SK-N-SH treated with all-trans-retinoic acid at 6 μM for 48 hours (cell line): ENCODE measurements around the gene MIDN.
"Not testable (repeated sequence)": the region's sequence is repeated elsewhere in the genome, so short reads cannot be mapped to it uniquely, and the experiment has no call there.

ENCODE experiments used
- ATAC-seq: fragments of 200-7000 bp; cut with Tn5 transposase; 3 replicates; pipeline ENCODE4 v1.9.1; 2020; ENCODE audit warnings: mild to moderate bottlenecking, moderate library complexity
- ARNTL ChIP-seq: fragments of 450-650 bp; formaldehyde crosslinking; IDR thresholded peaks from 2 replicates; pipeline ENCODE4 v1.5.0; 2020; ENCODE audit warnings: low read depth, mild to moderate bottlenecking, moderate library complexity, borderline replicate concordance
- BACH2 ChIP-seq: fragments of 250-450 bp; sonication (Bioruptor Pico); IDR thresholded peaks from 2 replicates; pipeline ENCODE4 v1.9.0; 2021; ENCODE audit warnings: mild to moderate bottlenecking, borderline replicate concordance
- CSDC2 ChIP-seq: fragments of 250-450 bp; sonication (Bioruptor Pico); IDR thresholded peaks from 2 replicates; pipeline ENCODE4 v1.5.0; 2020; ENCODE audit warnings: mild to moderate bottlenecking, moderate library complexity
- ESRRG ChIP-seq: fragments of 250-450 bp; sonication (Bioruptor Pico); IDR thresholded peaks from 2 replicates; pipeline ENCODE4 v1.6.1; 2021; ENCODE audit warnings: mild to moderate bottlenecking
- GLIS3 ChIP-seq: fragments of 250-450 bp; sonication (Bioruptor Pico); IDR thresholded peaks from 2 replicates; pipeline ENCODE4 v1.5.0; 2020; ENCODE audit warnings: mild to moderate bottlenecking, moderate library complexity
- ISL1 ChIP-seq: fragments of 250-450 bp; sonication (Bioruptor Pico); IDR thresholded peaks from 2 replicates; pipeline ENCODE4 v2.1.2; 2022; ENCODE audit warnings: mild to moderate bottlenecking, moderate library complexity
- OSR1 ChIP-seq: fragments of 250-450 bp; sonication (Bioruptor Pico); IDR thresholded peaks from 2 replicates; pipeline ENCODE4 v1.8.0; 2022; ENCODE audit warnings: moderate library complexity, mild to moderate bottlenecking, inconsistent platforms
- POU6F1 ChIP-seq: fragments of 250-450 bp; sonication (Bioruptor Pico); IDR thresholded peaks from 2 replicates; pipeline ENCODE4 v1.8.0; 2021; ENCODE audit warnings: low read depth, mild to moderate bottlenecking, moderate library complexity, borderline replicate concordance
- PPARA ChIP-seq: fragments of 250-450 bp; sonication (Bioruptor Pico); IDR thresholded peaks from 2 replicates; pipeline ENCODE4 v1.5.0; 2020; ENCODE audit warnings: mild to moderate bottlenecking, borderline replicate concordance
- SNAI2 ChIP-seq: fragments of 250-450 bp; sonication (Bioruptor Pico); IDR thresholded peaks from 2 replicates; pipeline ENCODE4 v1.5.0; 2020; ENCODE audit warnings: mild to moderate bottlenecking, moderate library complexity
- TCF4 ChIP-seq: fragments of 250-450 bp; sonication (Bioruptor Pico); IDR thresholded peaks from 2 replicates; pipeline ENCODE4 v1.8.0; 2021; ENCODE audit warnings: mild to moderate bottlenecking, moderate library complexity, borderline replicate concordance
- TOX ChIP-seq: fragments of 250-450 bp; sonication (Bioruptor Pico); IDR thresholded peaks from 2 replicates; pipeline ENCODE4 v1.8.0; 2021; ENCODE audit warnings: mild to moderate bottlenecking, moderate library complexity, borderline replicate concordance
- ZC3H10 ChIP-seq: fragments of 250-450 bp; sonication (Bioruptor Pico); IDR thresholded peaks from 2 replicates; pipeline ENCODE4 v1.5.1; 2021; ENCODE audit warnings: mild to moderate bottlenecking, moderate library complexity
- ZFP3 ChIP-seq: fragments of 250-450 bp; sonication (Bioruptor Pico); IDR thresholded peaks from 2 replicates; pipeline ENCODE4 v1.5.0; 2020; ENCODE audit warnings: mild to moderate bottlenecking, moderate library complexity
- ZFP30 ChIP-seq: fragments of 450-650 bp; formaldehyde crosslinking; IDR thresholded peaks from 2 replicates; pipeline ENCODE4 v1.5.0; 2022; ENCODE audit warnings: mild to moderate bottlenecking, moderate library complexity
- ZNF565 ChIP-seq: fragments of 450-650 bp; formaldehyde crosslinking; conservative IDR thresholded peaks from 2 replicates; pipeline ENCODE4 v1.5.0; 2020; ENCODE audit warnings: low read depth, mild to moderate bottlenecking, moderate library complexity
- ZNF70 ChIP-seq: fragments of 450-650 bp; formaldehyde crosslinking; IDR thresholded peaks from 2 replicates; pipeline ENCODE4 v1.5.0; 2020; ENCODE audit warnings: mild to moderate bottlenecking, moderate library complexity
- ZNF8 ChIP-seq: fragments of 450-650 bp; formaldehyde crosslinking; IDR thresholded peaks from 2 replicates; pipeline ENCODE4 v1.5.0; 2020; ENCODE audit warnings: mild to moderate bottlenecking, moderate library complexity
- TF ChIP-seq, protein P1 (sequence below): fragments of 250-450 bp; sonication (Bioruptor Pico); IDR thresholded peaks from 2 replicates; pipeline ENCODE4 v1.5.1; 2021; ENCODE audit warnings: mild to moderate bottlenecking, moderate library complexity
- TF ChIP-seq, protein P2 (sequence below): fragments of 250-450 bp; sonication (Bioruptor Pico); IDR thresholded peaks from 2 replicates; pipeline ENCODE4 v1.5.1; 2020; ENCODE audit warnings: low read depth, mild to moderate bottlenecking, moderate library complexity
- TF ChIP-seq, protein P3 (sequence below): fragments of 250-450 bp; sonication (Bioruptor Pico); IDR thresholded peaks from 2 replicates; pipeline ENCODE4 v1.5.0; 2020; ENCODE audit warnings: mild to moderate bottlenecking, moderate library complexity

The MIDN gene

GRCh38 chr19:1205114-1206099, 43.0 kb upstream of the MIDN start, which contains the start of gene STK11 (continued):
- TF ChIP-seq TOX (CRISPR knock-in tag) = no peak
- TF ChIP-seq TCF4 = no peak
- no peak for TF ChIP-seq ZNF70
- TF ChIP-seq, all 23 proteins: peak for 0

DNA sequence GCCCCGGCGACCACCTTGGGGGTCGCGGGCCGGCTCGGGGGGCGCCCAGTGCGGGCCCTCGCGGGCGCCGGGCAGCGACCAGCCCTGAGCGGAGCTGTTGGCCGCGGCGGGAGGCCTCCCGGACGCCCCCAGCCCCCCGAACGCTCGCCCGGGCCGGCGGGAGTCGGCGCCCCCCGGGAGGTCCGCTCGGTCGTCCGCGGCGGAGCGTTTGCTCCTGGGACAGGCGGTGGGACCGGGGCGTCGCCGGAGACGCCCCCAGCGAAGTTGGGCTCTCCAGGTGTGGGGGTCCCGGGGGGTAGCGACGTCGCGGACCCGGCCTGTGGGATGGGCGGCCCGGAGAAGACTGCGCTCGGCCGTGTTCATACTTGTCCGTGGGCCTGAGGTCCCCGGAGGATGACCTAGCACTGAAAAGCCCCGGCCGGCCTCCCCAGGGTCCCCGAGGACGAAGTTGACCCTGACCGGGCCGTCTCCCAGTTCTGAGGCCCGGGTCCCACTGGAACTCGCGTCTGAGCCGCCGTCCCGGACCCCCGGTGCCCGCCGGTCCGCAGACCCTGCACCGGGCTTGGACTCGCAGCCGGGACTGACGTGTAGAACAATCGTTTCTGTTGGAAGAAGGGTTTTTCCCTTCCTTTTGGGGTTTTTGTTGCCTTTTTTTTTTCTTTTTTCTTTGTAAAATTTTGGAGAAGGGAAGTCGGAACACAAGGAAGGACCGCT, 42.1 kb upstream of the MIDN start:
- ATAC-seq = no peak
- TF ChIP-seq ZFP30 (CRISPR knock-in tag) (no peak), TOX (CRISPR knock-in tag) (no peak), ARNTL (no peak), GLIS3 (CRISPR knock-in tag) (no peak), ZNF565 (CRISPR knock-in tag) (no peak)

GRCh38 chr19:1206864-1207450, 41.4 kb upstream of the MIDN start:
- ATAC-seq = peak; percentile 11
- TF ChIP-seq, protein P1, sequence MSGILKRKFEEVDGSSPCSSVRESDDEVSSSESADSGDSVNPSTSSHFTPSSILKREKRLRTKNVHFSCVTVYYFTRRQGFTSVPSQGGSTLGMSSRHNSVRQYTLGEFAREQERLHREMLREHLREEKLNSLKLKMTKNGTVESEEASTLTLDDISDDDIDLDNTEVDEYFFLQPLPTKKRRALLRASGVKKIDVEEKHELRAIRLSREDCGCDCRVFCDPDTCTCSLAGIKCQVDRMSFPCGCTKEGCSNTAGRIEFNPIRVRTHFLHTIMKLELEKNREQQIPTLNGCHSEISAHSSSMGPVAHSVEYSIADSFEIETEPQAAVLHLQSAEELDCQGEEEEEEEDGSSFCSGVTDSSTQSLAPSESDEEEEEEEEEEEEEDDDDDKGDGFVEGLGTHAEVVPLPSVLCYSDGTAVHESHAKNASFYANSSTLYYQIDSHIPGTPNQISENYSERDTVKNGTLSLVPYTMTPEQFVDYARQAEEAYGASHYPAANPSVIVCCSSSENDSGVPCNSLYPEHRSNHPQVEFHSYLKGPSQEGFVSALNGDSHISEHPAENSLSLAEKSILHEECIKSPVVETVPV (CRISPR knock-in tag) = no peak
- no peak for TF ChIP-seq ISL1 (CRISPR knock-in tag)
- no peak for TF ChIP-seq ESRRG (CRISPR knock-in tag)
- TF ChIP-seq, protein P2, sequence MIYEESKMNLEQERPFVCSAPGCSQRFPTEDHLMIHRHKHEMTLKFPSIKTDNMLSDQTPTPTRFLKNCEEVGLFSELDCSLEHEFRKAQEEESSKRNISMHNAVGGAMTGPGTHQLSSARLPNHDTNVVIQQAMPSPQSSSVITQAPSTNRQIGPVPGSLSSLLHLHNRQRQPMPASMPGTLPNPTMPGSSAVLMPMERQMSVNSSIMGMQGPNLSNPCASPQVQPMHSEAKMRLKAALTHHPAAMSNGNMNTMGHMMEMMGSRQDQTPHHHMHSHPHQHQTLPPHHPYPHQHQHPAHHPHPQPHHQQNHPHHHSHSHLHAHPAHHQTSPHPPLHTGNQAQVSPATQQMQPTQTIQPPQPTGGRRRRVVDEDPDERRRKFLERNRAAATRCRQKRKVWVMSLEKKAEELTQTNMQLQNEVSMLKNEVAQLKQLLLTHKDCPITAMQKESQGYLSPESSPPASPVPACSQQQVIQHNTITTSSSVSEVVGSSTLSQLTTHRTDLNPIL = no peak
- TF ChIP-seq TCF4 = no peak
- TF ChIP-seq ZFP3 = no peak
- TF ChIP-seq, protein P3, sequence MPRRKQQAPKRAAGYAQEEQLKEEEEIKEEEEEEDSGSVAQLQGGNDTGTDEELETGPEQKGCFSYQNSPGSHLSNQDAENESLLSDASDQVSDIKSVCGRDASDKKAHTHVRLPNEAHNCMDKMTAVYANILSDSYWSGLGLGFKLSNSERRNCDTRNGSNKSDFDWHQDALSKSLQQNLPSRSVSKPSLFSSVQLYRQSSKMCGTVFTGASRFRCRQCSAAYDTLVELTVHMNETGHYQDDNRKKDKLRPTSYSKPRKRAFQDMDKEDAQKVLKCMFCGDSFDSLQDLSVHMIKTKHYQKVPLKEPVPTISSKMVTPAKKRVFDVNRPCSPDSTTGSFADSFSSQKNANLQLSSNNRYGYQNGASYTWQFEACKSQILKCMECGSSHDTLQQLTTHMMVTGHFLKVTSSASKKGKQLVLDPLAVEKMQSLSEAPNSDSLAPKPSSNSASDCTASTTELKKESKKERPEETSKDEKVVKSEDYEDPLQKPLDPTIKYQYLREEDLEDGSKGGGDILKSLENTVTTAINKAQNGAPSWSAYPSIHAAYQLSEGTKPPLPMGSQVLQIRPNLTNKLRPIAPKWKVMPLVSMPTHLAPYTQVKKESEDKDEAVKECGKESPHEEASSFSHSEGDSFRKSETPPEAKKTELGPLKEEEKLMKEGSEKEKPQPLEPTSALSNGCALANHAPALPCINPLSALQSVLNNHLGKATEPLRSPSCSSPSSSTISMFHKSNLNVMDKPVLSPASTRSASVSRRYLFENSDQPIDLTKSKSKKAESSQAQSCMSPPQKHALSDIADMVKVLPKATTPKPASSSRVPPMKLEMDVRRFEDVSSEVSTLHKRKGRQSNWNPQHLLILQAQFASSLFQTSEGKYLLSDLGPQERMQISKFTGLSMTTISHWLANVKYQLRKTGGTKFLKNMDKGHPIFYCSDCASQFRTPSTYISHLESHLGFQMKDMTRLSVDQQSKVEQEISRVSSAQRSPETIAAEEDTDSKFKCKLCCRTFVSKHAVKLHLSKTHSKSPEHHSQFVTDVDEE (CRISPR knock-in tag) = no peak
- no peak for TF ChIP-seq OSR1 (CRISPR knock-in tag)
- no peak for TF ChIP-seq BACH2 (CRISPR knock-in tag)
- no peak for TF ChIP-seq ZFP30 (CRISPR knock-in tag)
- TF ChIP-seq GLIS3 (CRISPR knock-in tag) = no peak
- no peak for TF ChIP-seq CSDC2 (CRISPR knock-in tag)
- no peak for TF ChIP-seq ZNF8 (CRISPR knock-in tag)
- TF ChIP-seq ZNF565 (CRISPR knock-in tag) = no peak
- no peak for TF ChIP-seq ZNF70
- TF ChIP-seq PPARA = no peak
- TF ChIP-seq ZC3H10 (CRISPR knock-in tag) = no peak
- no peak for TF ChIP-seq POU6F1
- no peak for TF ChIP-seq SNAI2 (CRISPR knock-in tag)

GRCh38 chr19:1208830-1209229, 39.6 kb upstream of the MIDN start:
- ATAC-seq = not testable (repeated sequence)
